C4-2B (cell line): ENCODE measurements around the gene KCNK15.

ENCODE experiments used
- ZFX ChIP-seq: fragments of 450-650 bp; IDR thresholded peaks from 2 replicates; pipeline ENCODE4 v1.6.1; 2017
- TF ChIP-seq, protein P1 (sequence below): fragments of 450-650 bp; conservative IDR thresholded peaks from 2 replicates; pipeline ENCODE4 v1.5.1; 2017; ENCODE audit warnings: mild to moderate bottlenecking

DNA sequence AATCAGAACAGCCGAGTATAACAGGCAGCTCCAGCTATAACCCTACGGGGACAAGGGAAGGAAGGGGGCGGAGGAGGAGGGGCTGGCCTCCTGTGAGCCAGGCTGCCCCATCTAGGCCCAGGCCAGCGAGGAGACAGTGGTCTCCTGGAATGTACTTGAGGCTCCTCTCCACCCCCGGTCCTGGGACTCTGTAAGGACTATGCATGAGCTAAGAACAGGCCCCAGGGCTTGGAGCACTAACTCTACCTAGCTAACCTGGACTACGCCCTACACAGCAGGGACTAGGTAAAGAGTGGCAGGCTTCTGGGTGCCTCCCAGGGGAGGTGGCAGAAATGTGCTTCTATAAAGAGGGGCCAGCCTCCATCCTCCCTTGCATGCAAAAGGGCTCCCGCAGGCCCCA lies 8.9 kb downstream of the KCNK15 start:
- TF ChIP-seq, protein P1, sequence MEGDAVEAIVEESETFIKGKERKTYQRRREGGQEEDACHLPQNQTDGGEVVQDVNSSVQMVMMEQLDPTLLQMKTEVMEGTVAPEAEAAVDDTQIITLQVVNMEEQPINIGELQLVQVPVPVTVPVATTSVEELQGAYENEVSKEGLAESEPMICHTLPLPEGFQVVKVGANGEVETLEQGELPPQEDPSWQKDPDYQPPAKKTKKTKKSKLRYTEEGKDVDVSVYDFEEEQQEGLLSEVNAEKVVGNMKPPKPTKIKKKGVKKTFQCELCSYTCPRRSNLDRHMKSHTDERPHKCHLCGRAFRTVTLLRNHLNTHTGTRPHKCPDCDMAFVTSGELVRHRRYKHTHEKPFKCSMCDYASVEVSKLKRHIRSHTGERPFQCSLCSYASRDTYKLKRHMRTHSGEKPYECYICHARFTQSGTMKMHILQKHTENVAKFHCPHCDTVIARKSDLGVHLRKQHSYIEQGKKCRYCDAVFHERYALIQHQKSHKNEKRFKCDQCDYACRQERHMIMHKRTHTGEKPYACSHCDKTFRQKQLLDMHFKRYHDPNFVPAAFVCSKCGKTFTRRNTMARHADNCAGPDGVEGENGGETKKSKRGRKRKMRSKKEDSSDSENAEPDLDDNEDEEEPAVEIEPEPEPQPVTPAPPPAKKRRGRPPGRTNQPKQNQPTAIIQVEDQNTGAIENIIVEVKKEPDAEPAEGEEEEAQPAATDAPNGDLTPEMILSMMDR, result no peak
- no peak for TF ChIP-seq ZFX
